Lower lobe of right lung (tissue), 2 donors: ENCODE results near the gene EXOC4. TPM values are rescaled to one million over a fixed set of nuclear protein-coding genes. Genes with fewer than 3 reads are reported as not detected.
"Not testable (repeated sequence)": the region's sequence is repeated elsewhere in the genome, so short reads cannot be mapped to it uniquely, and the experiment has no call there.

Experiments
- ATAC-seq, 2 donors: fragments of 200-7000 bp; cut with Tn5 transposase; one replicate each; pipeline ENCODE4 v1.9.1; 2020 to 2022; ENCODE audit warnings: mild to moderate bottlenecking in 2 of 2, moderate library complexity in 2 of 2
- DNase-seq: peaks from one replicate; pipeline ENCODE4 v3.0.0-alpha.2; 2020
- H3K27ac ChIP-seq: fragments of 200-600 bp; one replicate; pipeline ENCODE4 v1.8.0; 2022
- H3K27me3 ChIP-seq: fragments of 200-600 bp; one replicate; pipeline ENCODE4 v1.8.0; 2022; ENCODE audit warnings: low read depth
- H3K36me3 ChIP-seq: fragments of 200-600 bp; one replicate; pipeline ENCODE4 v1.8.0; 2022; ENCODE audit warnings: mild to moderate bottlenecking
- H3K4me1 ChIP-seq: fragments of 200-600 bp; one replicate; pipeline ENCODE4 v1.8.0; 2022
- H3K4me3 ChIP-seq: fragments of 200-600 bp; one replicate; pipeline ENCODE4 v1.8.0; 2022; ENCODE audit warnings: mild to moderate bottlenecking
- H3K9me3 ChIP-seq: fragments of 200-600 bp; one replicate; pipeline ENCODE4 v1.8.0; 2022
- CTCF ChIP-seq: fragments of 200-600 bp; IDR thresholded peaks from one replicate; pipeline ENCODE4 v1.8.0; 2022; ENCODE audit warnings: antibody characterized with exemption, mild to moderate bottlenecking
- intact Hi-C: fragments of 100-400 bp; cut with DNase I; formaldehyde crosslinking; loops from one replicate; pipeline ENCODE4 v1.11.0; 2022
- total RNA-seq: library from RNA; stranded (reverse); fragmentation: NEBNext Ultra II Directional; extraction: Animal tissue kit (Norgen Biotek cat#: 25700); gene quantifications from one replicate; pipeline ENCODE4 v1.2.1, GENCODE V29; 2021
- donor health status: DM: no; HTN: yes; CAD: no; lungs with severe emphysema.

Gene EXOC4
- total RNA-seq, 1 donor from 2014 or later: 80.2 TPM

- no peak for TF ChIP-seq CTCF
- DNase-seq (no peak), ATAC-seq (no peak)
- Histone ChIP-seq H3K4me3 (no peak overlapping the region), H3K36me3 (peaks cover 40% of the 10 kb centered on the region), H3K27ac (no peak overlapping the region), H3K4me1 (peaks cover 4% of the 10 kb centered on the region), H3K27me3 (no peaks in the 10 kb centered on the region), H3K9me3 (no peaks in the 10 kb centered on the region)
- intact Hi-C loops: no loop called here
These were observed 22.7 kb downstream of the EXOC4 start for GRCh38 chr7:133275446-133276095.

GRCh38 chr7:133278975-133279374 lies 26.1 kb downstream of the EXOC4 start:
- H3K27me3 ChIP-seq, H3K9me3 ChIP-seq, H3K4me1 ChIP-seq, intact Hi-C loops, H3K27ac ChIP-seq, ATAC-seq, H3K4me3 ChIP-seq, DNase-seq: not testable (repeated sequence)
- H3K36me3 ChIP-seq: peaks cover 40% of the 10 kb centered on the region

- ATAC-seq: no peak
- peaks cover 20% of the 10 kb centered on the region for H3K36me3 ChIP-seq
- DNase-seq: no peak
- no peak overlapping the region for H3K27ac ChIP-seq
- H3K4me3 ChIP-seq: no peak overlapping the region
- H3K27me3 ChIP-seq: no peaks in the 10 kb centered on the region
- no peaks in the 10 kb centered on the region for H3K9me3 ChIP-seq
- intact Hi-C loops: no loop called here
- no peak for TF ChIP-seq CTCF
- H3K4me1 ChIP-seq: no peaks in the 10 kb centered on the region
These were observed 29.2 kb downstream of the EXOC4 start for GRCh38 chr7:133282094-133282493.

DNA sequence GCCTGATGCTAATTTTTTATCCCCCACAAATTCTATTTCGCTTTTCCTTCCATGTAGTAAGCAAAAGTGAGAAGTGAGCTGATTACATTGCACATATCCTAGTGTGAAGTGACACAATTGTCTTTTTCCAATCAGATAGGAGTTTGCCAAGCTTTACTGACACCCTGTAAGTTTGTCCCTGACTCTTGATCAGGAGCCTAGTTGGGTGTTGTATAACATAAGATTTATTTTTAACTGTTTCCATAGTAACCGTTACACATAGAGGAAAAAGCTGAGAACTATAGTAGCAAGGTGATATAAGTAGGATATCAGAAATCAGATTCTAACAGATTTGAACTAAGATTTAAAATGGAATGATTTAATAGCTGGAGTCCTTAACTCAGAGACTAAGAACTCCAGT lies 31.2 kb downstream of the EXOC4 start:
- no peaks in the 10 kb centered on the region for H3K9me3 ChIP-seq
- H3K4me1 ChIP-seq: no peaks in the 10 kb centered on the region
- no peak overlapping the region for H3K4me3 ChIP-seq
- DNase-seq (no peak), ATAC-seq (no peak)
- peaks cover 12% of the 10 kb centered on the region for H3K36me3 ChIP-seq
- no peaks in the 10 kb centered on the region for H3K27me3 ChIP-seq
- TF ChIP-seq CTCF: no peak
- intact Hi-C loops: no loop called here
- no peak overlapping the region for H3K27ac ChIP-seq

- no peak overlapping the region for H3K4me3 ChIP-seq
- no peaks in the 10 kb centered on the region for H3K9me3 ChIP-seq
- intact Hi-C loops: no loop called here
- no peak overlapping the region for H3K27ac ChIP-seq
- no peaks in the 10 kb centered on the region for H3K27me3 ChIP-seq
- no peak for ATAC-seq
- no peak for TF ChIP-seq CTCF
- H3K4me1 ChIP-seq: no peaks in the 10 kb centered on the region
- peaks cover 19% of the 10 kb centered on the region for H3K36me3 ChIP-seq
- no peak for DNase-seq
These were observed 36.1 kb downstream of the EXOC4 start for GRCh38 chr7:133288970-133289369.

DNA sequence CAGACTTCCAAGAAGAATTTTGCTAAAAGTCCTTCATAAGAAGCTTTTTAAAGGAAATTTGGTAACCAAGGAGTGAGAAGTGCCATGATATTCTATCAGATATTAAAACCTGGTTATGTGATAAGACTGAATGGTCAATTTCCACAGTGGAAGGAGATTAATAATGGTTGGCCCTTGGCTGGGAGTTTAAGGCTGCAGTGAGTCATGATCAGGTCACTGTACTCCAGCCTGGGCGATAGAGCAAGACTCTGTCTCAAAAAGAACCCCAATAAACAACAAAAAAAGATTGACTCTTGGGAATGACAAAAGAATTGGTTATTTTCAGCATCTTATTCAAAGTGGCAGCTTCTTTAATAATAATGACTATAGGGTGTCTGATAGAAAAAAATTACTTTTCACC lies 37.2 kb downstream of the EXOC4 start:
- Histone ChIP-seq H3K27ac (no peak overlapping the region), H3K9me3 (no peaks in the 10 kb centered on the region), H3K27me3 (no peaks in the 10 kb centered on the region), H3K4me1 (no peaks in the 10 kb centered on the region), H3K36me3 (peaks cover 19% of the 10 kb centered on the region), H3K4me3 (no peak overlapping the region)
- TF ChIP-seq CTCF: no peak
- ATAC-seq: no peak
- DNase-seq: no peak
- intact Hi-C loops: no loop called here
